ENCODE data around the gene GIPR. TPM values are rescaled to one million over a fixed set of nuclear protein-coding genes. Genes with fewer than 3 reads are reported as not detected.
"Not testable (repeated sequence)": the region's sequence is repeated elsewhere in the genome, so short reads cannot be mapped to it uniquely, and the experiment has no call there.

The GIPR gene
- total RNA-seq, 1 donor from 2014 or later = 0.52 TPM

GRCh38 chr19:45711851-45712698 is 44.1 kb downstream of the GIPR start:
- peaks cover 6 to 11% (median 9%) of the 10 kb centered on the region in 3 donors for H3K4me1 ChIP-seq (ENCODE audit: control insufficient read depth in 3 of 3, insufficient read depth in 3 of 3, low read length in 3 of 3)
- peaks cover 3 to 7% (median 5%) of the 10 kb centered on the region in 3 donors for H3K36me3 ChIP-seq (ENCODE audit: control insufficient read depth in 3 of 3, insufficient read depth in 3 of 3, low read length in 3 of 3)
- H3K27ac ChIP-seq (ENCODE audit: low read depth, low read length) = no peak overlapping the region
- no peak overlapping the region for H3K4me3 ChIP-seq (ENCODE audit: low read length in 3 of 3)
- no peaks in the 10 kb centered on the region for H3K9me3 ChIP-seq (ENCODE audit: control insufficient read depth in 3 of 3, low read length in 3 of 3)
- no peaks in the 10 kb centered on the region for H3K27me3 ChIP-seq (ENCODE audit: control insufficient read depth in 3 of 3, insufficient read depth in 3 of 3, low read length in 3 of 3)
- no peak overlapping the region for H3K9ac ChIP-seq (ENCODE audit: low read depth in 1 of 3, low read length in 3 of 3)

DNA sequence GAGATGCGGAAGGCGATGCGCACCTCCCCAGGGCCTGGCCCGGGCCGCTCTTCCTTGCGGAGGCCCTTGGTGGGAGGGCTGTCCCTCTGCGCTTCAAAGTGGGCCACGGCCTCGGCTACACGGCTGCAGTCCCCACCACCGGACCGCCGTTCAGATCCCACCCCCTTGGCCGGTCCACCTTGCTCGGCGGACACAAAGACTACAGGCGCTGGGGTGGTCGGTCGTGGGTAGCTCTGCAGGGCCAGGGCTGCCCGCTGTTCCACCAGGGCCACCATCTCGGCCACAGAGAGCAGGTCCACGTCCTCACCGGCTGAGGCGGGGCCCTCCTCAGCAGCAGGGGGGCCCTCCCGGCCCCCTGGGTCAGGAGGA is 44.7 kb downstream of the GIPR start:
- peaks cover 3 to 7% (median 5%) of the 10 kb centered on the region in 3 donors for H3K36me3 ChIP-seq (ENCODE audit: control insufficient read depth in 3 of 3, insufficient read depth in 3 of 3, low read length in 3 of 3)
- H3K4me1 ChIP-seq (ENCODE audit: control insufficient read depth in 3 of 3, insufficient read depth in 3 of 3, low read length in 3 of 3) = peaks cover 6 to 11% (median 9%) of the 10 kb centered on the region in 3 donors
- no peak overlapping the region for H3K27ac ChIP-seq (ENCODE audit: low read depth, low read length)
- no peak overlapping the region for H3K9ac ChIP-seq (ENCODE audit: low read depth in 1 of 3, low read length in 3 of 3)
- H3K4me3 ChIP-seq (ENCODE audit: low read length in 3 of 3) = no peak overlapping the region
- no peaks in the 10 kb centered on the region for H3K27me3 ChIP-seq (ENCODE audit: control insufficient read depth in 3 of 3, insufficient read depth in 3 of 3, low read length in 3 of 3)
- no peaks in the 10 kb centered on the region for H3K9me3 ChIP-seq (ENCODE audit: control insufficient read depth in 3 of 3, low read length in 3 of 3)

GRCh38 chr19:45713141-45713540 is 45.1 kb downstream of the GIPR start:
- H3K9ac ChIP-seq (ENCODE audit: low read depth in 1 of 3, low read length in 3 of 3) = no peak overlapping the region
- peaks cover 3 to 7% (median 5%) of the 10 kb centered on the region in 3 donors for H3K36me3 ChIP-seq (ENCODE audit: control insufficient read depth in 3 of 3, insufficient read depth in 3 of 3, low read length in 3 of 3)
- H3K27me3 ChIP-seq (ENCODE audit: control insufficient read depth in 3 of 3, insufficient read depth in 3 of 3, low read length in 3 of 3) = no peaks in the 10 kb centered on the region
- H3K4me3 ChIP-seq (ENCODE audit: low read length in 3 of 3) = no peak overlapping the region
- H3K9me3 ChIP-seq (ENCODE audit: control insufficient read depth in 3 of 3, low read length in 3 of 3) = no peaks in the 10 kb centered on the region
- no peak overlapping the region for H3K27ac ChIP-seq (ENCODE audit: low read depth, low read length)
- H3K4me1 ChIP-seq (ENCODE audit: control insufficient read depth in 3 of 3, insufficient read depth in 3 of 3, low read length in 3 of 3) = peaks cover 9 to 15% (median 13%) of the 10 kb centered on the region in 3 donors

DNA sequence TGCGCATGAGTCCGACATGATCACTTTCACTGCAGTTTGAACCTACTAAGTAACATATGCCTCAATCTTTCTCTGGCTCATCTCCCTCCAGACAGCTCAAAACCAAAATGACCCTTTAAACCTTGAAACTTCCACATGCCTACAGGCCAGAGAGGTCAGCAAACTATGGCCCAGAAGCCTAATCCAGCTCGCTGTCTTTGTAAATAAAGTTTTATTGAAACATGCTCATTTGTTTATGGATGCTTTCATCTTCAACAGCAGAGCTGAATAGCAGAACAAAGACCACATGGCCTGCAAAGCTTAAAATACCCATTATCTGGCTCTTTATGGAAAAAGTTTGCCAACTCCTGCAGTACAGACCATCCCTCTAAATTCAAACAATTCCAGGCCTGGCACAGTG is 47.1 kb downstream of the GIPR start:
- H3K9me3 ChIP-seq (ENCODE audit: control insufficient read depth in 3 of 3, low read length in 3 of 3) = no peaks in the 10 kb centered on the region
- no peak overlapping the region for H3K9ac ChIP-seq (ENCODE audit: low read depth in 1 of 3, low read length in 3 of 3)
- H3K4me3 ChIP-seq (ENCODE audit: low read length in 3 of 3) = no peak overlapping the region
- peaks cover 3 to 7% (median 5%) of the 10 kb centered on the region in 3 donors for H3K36me3 ChIP-seq (ENCODE audit: control insufficient read depth in 3 of 3, insufficient read depth in 3 of 3, low read length in 3 of 3)
- H3K4me1 ChIP-seq (ENCODE audit: control insufficient read depth in 3 of 3, insufficient read depth in 3 of 3, low read length in 3 of 3) = peaks cover 13 to 19% (median 18%) of the 10 kb centered on the region in 3 donors
- H3K27me3 ChIP-seq (ENCODE audit: control insufficient read depth in 3 of 3, insufficient read depth in 3 of 3, low read length in 3 of 3) = no peaks in the 10 kb centered on the region
- no peak overlapping the region for H3K27ac ChIP-seq (ENCODE audit: low read depth, low read length)

GRCh38 chr19:45716359-45717130 is 48.5 kb downstream of the GIPR start:
- Histone ChIP-seq H3K36me3 (ENCODE audit: control insufficient read depth in 3 of 3, insufficient read depth in 3 of 3, low read length in 3 of 3) (peaks cover 3 to 5% (median 5%) of the 10 kb centered on the region in 3 donors), H3K9me3 (ENCODE audit: control insufficient read depth in 3 of 3, low read length in 3 of 3) (no peaks in the 10 kb centered on the region), H3K4me3 (ENCODE audit: low read length in 3 of 3) (peak overlapping the region; percentile 84 to 90 (median 86))

DNA sequence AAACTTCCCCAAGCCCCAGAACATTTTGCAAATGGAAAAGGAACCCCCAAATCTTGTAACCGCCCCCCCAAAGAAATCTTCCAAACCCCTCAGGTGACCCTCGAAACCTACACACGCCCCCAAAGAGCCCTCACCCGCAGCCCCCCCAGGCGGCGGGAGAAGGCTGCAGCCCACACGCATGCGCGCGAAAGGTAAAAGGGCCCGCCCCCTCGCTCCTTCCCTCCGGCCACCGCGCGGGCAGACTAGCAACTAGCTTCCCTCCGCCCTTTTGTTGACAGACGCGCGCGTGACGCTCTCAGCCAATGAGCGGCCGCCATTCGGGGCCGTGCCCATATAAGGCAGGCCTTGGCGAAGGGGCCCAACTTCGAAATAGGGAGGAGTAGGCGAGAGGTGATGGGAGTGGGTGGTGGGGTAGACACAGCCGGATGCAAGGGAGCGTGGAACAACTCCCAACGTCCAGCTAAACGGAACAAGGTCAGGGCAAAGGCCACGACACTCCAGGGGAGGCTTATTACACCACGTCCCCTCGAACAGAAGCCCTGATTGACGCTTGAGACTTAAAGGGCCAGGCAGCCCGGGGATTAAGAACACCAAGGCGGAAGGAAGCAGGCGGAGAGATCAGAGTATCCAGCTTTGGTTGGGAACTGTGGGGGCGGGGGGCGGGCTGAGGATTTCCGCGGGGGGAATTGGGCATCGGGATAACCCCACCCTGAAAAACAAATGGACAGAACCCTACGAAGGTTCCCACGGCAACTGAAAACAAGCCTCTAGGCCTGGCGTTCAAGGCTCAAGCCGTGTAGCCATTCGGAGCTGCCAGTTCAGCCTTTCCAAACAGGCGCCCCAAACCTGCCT is 49.3 kb downstream of the GIPR start:
- Histone ChIP-seq H3K27me3 (ENCODE audit: control insufficient read depth in 3 of 3, insufficient read depth in 3 of 3, low read length in 3 of 3) (no peaks in the 10 kb centered on the region), H3K27ac (ENCODE audit: low read depth, low read length) (peak overlapping the region; percentile 96), H3K9me3 (ENCODE audit: control insufficient read depth in 3 of 3, low read length in 3 of 3) (no peaks in the 10 kb centered on the region), H3K4me3 (ENCODE audit: low read length in 3 of 3) (peak overlapping the region; percentile 86 to 90 (median 89)), H3K4me1 (ENCODE audit: control insufficient read depth in 3 of 3, insufficient read depth in 3 of 3, low read length in 3 of 3) (peaks cover 15 to 24% (median 18%) of the 10 kb centered on the region in 3 donors), H3K9ac (ENCODE audit: low read depth in 1 of 3, low read length in 3 of 3) (peak overlapping the region; percentile 87 to 97 (median 91)), H3K36me3 (ENCODE audit: control insufficient read depth in 3 of 3, insufficient read depth in 3 of 3, low read length in 3 of 3) (peaks cover 0 to 6% (median 4%) of the 10 kb centered on the region in 3 donors)

More at GRCh38 chr19:45716359-45717130, 48.5 kb downstream of the GIPR start:
- H3K4me1 ChIP-seq (ENCODE audit: control insufficient read depth in 3 of 3, insufficient read depth in 3 of 3, low read length in 3 of 3) = peaks cover 13 to 19% (median 18%) of the 10 kb centered on the region in 3 donors
- peak overlapping the region; percentile 84 for H3K27ac ChIP-seq (ENCODE audit: low read depth, low read length)
- H3K9ac ChIP-seq (ENCODE audit: low read depth in 1 of 3, low read length in 3 of 3) = peak overlapping the region; percentile 87 to 97 (median 91)
- H3K27me3 ChIP-seq (ENCODE audit: control insufficient read depth in 3 of 3, insufficient read depth in 3 of 3, low read length in 3 of 3) = no peaks in the 10 kb centered on the region

DNA sequence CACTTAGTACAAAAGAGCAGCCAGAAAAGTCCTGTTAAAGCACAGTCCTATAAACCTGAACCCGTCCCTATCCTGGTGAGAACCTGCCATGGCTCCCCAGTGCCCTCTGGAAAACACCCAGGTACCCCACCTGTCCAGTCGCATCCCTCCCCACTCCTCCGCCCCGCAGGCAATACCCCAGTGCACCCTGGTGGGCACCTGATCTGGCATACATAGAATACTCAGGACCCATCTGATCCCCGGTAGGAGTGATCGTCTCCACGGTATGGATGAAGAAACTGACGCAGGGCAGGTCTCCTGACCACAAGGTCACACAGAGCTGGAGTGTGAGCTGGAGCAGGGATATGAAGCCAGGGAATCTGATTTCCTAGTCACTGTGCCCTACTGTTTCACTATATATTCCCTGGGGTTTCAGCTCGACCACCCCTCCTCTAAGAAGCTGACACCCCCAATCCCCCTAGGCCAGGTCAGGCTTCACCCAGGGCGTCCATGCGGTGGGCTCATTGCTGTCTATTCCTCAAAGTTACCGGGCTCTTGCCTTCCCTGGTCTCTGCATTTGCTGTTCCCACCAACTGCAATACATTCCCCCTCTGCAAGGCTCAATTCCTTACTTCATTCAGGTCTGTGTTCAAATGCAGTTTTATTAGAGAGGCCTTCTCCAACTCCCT is 50.1 kb downstream of the GIPR start:
- Histone ChIP-seq H3K4me1 (ENCODE audit: control insufficient read depth in 3 of 3, insufficient read depth in 3 of 3, low read length in 3 of 3) (peaks cover 15 to 26% (median 18%) of the 10 kb centered on the region in 3 donors), H3K27me3 (ENCODE audit: control insufficient read depth in 3 of 3, insufficient read depth in 3 of 3, low read length in 3 of 3) (no peaks in the 10 kb centered on the region), H3K36me3 (ENCODE audit: control insufficient read depth in 3 of 3, insufficient read depth in 3 of 3, low read length in 3 of 3) (peaks cover 0 to 4% (median 4%) of the 10 kb centered on the region in 3 donors), H3K9ac (ENCODE audit: low read depth in 1 of 3, low read length in 3 of 3) (peak overlapping the region; percentile 82 to 94 (median 86)), H3K9me3 (ENCODE audit: control insufficient read depth in 3 of 3, low read length in 3 of 3) (no peaks in the 10 kb centered on the region), H3K27ac (ENCODE audit: low read depth, low read length) (peak overlapping the region; percentile 96), H3K4me3 (ENCODE audit: low read length in 3 of 3) (peak overlapping the region; percentile 77 to 89 (median 82))

- not testable (repeated sequence) for H3K36me3 ChIP-seq (ENCODE audit: control insufficient read depth in 3 of 3, insufficient read depth in 3 of 3, low read length in 3 of 3); H3K9ac ChIP-seq (ENCODE audit: low read depth in 1 of 3, low read length in 3 of 3); H3K27ac ChIP-seq (ENCODE audit: low read depth, low read length); H3K4me3 ChIP-seq (ENCODE audit: low read length in 3 of 3); H3K27me3 ChIP-seq (ENCODE audit: control insufficient read depth in 3 of 3, insufficient read depth in 3 of 3, low read length in 3 of 3); H3K9me3 ChIP-seq (ENCODE audit: control insufficient read depth in 3 of 3, low read length in 3 of 3)
- peaks cover 15 to 28% (median 18%) of the 10 kb centered on the region in 3 donors for H3K4me1 ChIP-seq (ENCODE audit: control insufficient read depth in 3 of 3, insufficient read depth in 3 of 3, low read length in 3 of 3)
These were observed 52.0 kb downstream of the GIPR start for GRCh38 chr19:45720065-45720464.

GRCh38 chr19:45728683-45729082 is 60.7 kb downstream of the GIPR start:
- not testable (repeated sequence) for H3K27ac ChIP-seq (ENCODE audit: low read depth, low read length); H3K36me3 ChIP-seq (ENCODE audit: control insufficient read depth in 3 of 3, insufficient read depth in 3 of 3, low read length in 3 of 3); H3K4me3 ChIP-seq (ENCODE audit: low read length in 3 of 3); H3K27me3 ChIP-seq (ENCODE audit: control insufficient read depth in 3 of 3, insufficient read depth in 3 of 3, low read length in 3 of 3); H3K9ac ChIP-seq (ENCODE audit: low read depth in 1 of 3, low read length in 3 of 3); H3K9me3 ChIP-seq (ENCODE audit: control insufficient read depth in 3 of 3, low read length in 3 of 3)
- peaks cover 11 to 13% (median 13%) of the 10 kb centered on the region in 3 donors for H3K4me1 ChIP-seq (ENCODE audit: control insufficient read depth in 3 of 3, insufficient read depth in 3 of 3, low read length in 3 of 3)

Measured in skeletal muscle tissue (tissue), 4 donors.